ENCODE measurements around the gene GREM2.

GREM2 gene

GRCh38 chr1:240598216-240599001 lies 13.5 kb downstream of the GREM2 start:
- TF ChIP-seq GATA2 (IDR thresholded peaks at IDR 0.05; ENCODE audit: low read depth, low read length) (no peak), GATA3 (IDR thresholded peaks at IDR 0.05; ENCODE audit: low read depth, low read length) (no peak)

- TF ChIP-seq GATA2 (IDR thresholded peaks at IDR 0.05; ENCODE audit: low read depth, low read length): no peak
- TF ChIP-seq GATA3 (IDR thresholded peaks at IDR 0.05; ENCODE audit: low read depth, low read length): no peak
Measured at GRCh38 chr1:240597153-240597745, 14.7 kb downstream of the GREM2 start.

- TF ChIP-seq GATA3 (IDR thresholded peaks at IDR 0.05; ENCODE audit: low read depth, low read length) (no peak), GATA2 (IDR thresholded peaks at IDR 0.05; ENCODE audit: low read depth, low read length) (no peak)
Measured at GRCh38 chr1:240595476-240595875, 16.5 kb downstream of the GREM2 start.

- TF ChIP-seq GATA2 (IDR thresholded peaks at IDR 0.05; ENCODE audit: low read depth, low read length): no peak
- TF ChIP-seq GATA3 (IDR thresholded peaks at IDR 0.05; ENCODE audit: low read depth, low read length): no peak
Measured at GRCh38 chr1:240591564-240591963, 20.4 kb downstream of the GREM2 start.

- TF ChIP-seq GATA3 (IDR thresholded peaks at IDR 0.05; ENCODE audit: low read depth, low read length) (no peak), GATA2 (IDR thresholded peaks at IDR 0.05; ENCODE audit: low read depth, low read length) (no peak)
Measured at GRCh38 chr1:240591078-240591477, 20.9 kb downstream of the GREM2 start.

- no peak for TF ChIP-seq GATA2 (IDR thresholded peaks at IDR 0.05; ENCODE audit: low read depth, low read length)
- TF ChIP-seq GATA3 (IDR thresholded peaks at IDR 0.05; ENCODE audit: low read depth, low read length): no peak
Measured at GRCh38 chr1:240589585-240590110, 22.3 kb downstream of the GREM2 start.

- TF ChIP-seq GATA2 (IDR thresholded peaks at IDR 0.05; ENCODE audit: low read depth, low read length) (no peak), GATA3 (IDR thresholded peaks at IDR 0.05; ENCODE audit: low read depth, low read length) (no peak)
Measured at GRCh38 chr1:240586006-240586405, 25.9 kb downstream of the GREM2 start.

- TF ChIP-seq GATA2 (IDR thresholded peaks at IDR 0.05; ENCODE audit: low read depth, low read length) (no peak), GATA3 (IDR thresholded peaks at IDR 0.05; ENCODE audit: low read depth, low read length) (no peak)
Measured at GRCh38 chr1:240582953-240583352, 29.0 kb downstream of the GREM2 start.

GRCh38 chr1:240579511-240579910 lies 32.4 kb downstream of the GREM2 start:
- TF ChIP-seq GATA3 (IDR thresholded peaks at IDR 0.05; ENCODE audit: low read depth, low read length) (no peak), GATA2 (IDR thresholded peaks at IDR 0.05; ENCODE audit: low read depth, low read length) (no peak)

GRCh38 chr1:240577095-240577494 lies 34.9 kb downstream of the GREM2 start:
- TF ChIP-seq GATA3 (IDR thresholded peaks at IDR 0.05; ENCODE audit: low read depth, low read length) (no peak), GATA2 (IDR thresholded peaks at IDR 0.05; ENCODE audit: low read depth, low read length) (no peak)

GRCh38 chr1:240575981-240576662 lies 35.8 kb downstream of the GREM2 start:
- TF ChIP-seq GATA2 (IDR thresholded peaks at IDR 0.05; ENCODE audit: low read depth, low read length): no peak
- TF ChIP-seq GATA3 (IDR thresholded peaks at IDR 0.05; ENCODE audit: low read depth, low read length): no peak

- TF ChIP-seq GATA2 (IDR thresholded peaks at IDR 0.05; ENCODE audit: low read depth, low read length): no peak
- no peak for TF ChIP-seq GATA3 (IDR thresholded peaks at IDR 0.05; ENCODE audit: low read depth, low read length)
Measured at GRCh38 chr1:240572328-240572727, 39.6 kb downstream of the GREM2 start.

GRCh38 chr1:240571782-240572181 lies 40.2 kb downstream of the GREM2 start:
- no peak for TF ChIP-seq GATA2 (IDR thresholded peaks at IDR 0.05; ENCODE audit: low read depth, low read length)
- no peak for TF ChIP-seq GATA3 (IDR thresholded peaks at IDR 0.05; ENCODE audit: low read depth, low read length)

- TF ChIP-seq GATA3 (IDR thresholded peaks at IDR 0.05; ENCODE audit: low read depth, low read length): no peak
- no peak for TF ChIP-seq GATA2 (IDR thresholded peaks at IDR 0.05; ENCODE audit: low read depth, low read length)
Measured at GRCh38 chr1:240567066-240567465, 44.9 kb downstream of the GREM2 start.

Data from SH-SY5Y (cell line).